GM12873 (cell line): ENCODE results near the gene PACSIN1.

Experiments used
- CTCF ChIP-seq: IDR thresholded peaks from 2 replicates; pipeline ENCODE4 v1.5.1; 2012; ENCODE audit warnings: low read depth, mild to moderate bottlenecking, moderate library complexity, low read length, control low read depth; ENCODE audit not compliant: insufficient read depth; ENCODE audit errors: missing control alignments

PACSIN1 gene

GRCh38 chr6:34497411-34497810 is 31.5 kb downstream of the PACSIN1 start:
- no peak for TF ChIP-seq CTCF

GRCh38 chr6:34506718-34507117 is 40.8 kb downstream of the PACSIN1 start:
- no peak for TF ChIP-seq CTCF

GRCh38 chr6:34508425-34508824 is 42.5 kb downstream of the PACSIN1 start:
- TF ChIP-seq CTCF: no peak

GRCh38 chr6:34509782-34510181 is 43.9 kb downstream of the PACSIN1 start:
- no peak for TF ChIP-seq CTCF

- no peak for TF ChIP-seq CTCF
Measured at GRCh38 chr6:34510299-34510698, 44.4 kb downstream of the PACSIN1 start.

- TF ChIP-seq CTCF: no peak
Measured at GRCh38 chr6:34511214-34511914, 45.5 kb downstream of the PACSIN1 start.

- no peak for TF ChIP-seq CTCF
Measured at GRCh38 chr6:34511915-34512737, 46.2 kb downstream of the PACSIN1 start.
